NB4 (cell line): ENCODE measurements around the gene UBR3.

Experiments used
- DNase-seq: peaks from one replicate; pipeline ENCODE4 v3.0.0; 2010; ENCODE audit warnings: low read depth
- H3K4me3 ChIP-seq: one replicate; pipeline ENCODE4 v1.5.1; 2011; ENCODE audit warnings: mild to moderate bottlenecking, low read depth, low read length, moderate library complexity
- MYC ChIP-seq: IDR thresholded peaks from 2 replicates; pipeline ENCODE4 v1.6.1; 2011; ENCODE audit warnings: low read depth, low read length
- POLR2A ChIP-seq: IDR thresholded peaks from 2 replicates; pipeline ENCODE4 v1.6.1; 2011; ENCODE audit warnings: mild to moderate bottlenecking; ENCODE audit not compliant: insufficient read length; ENCODE audit errors: extremely low read depth
- TF ChIP-seq, protein P1 (sequence below): IDR thresholded peaks from one replicate; pipeline ENCODE4 v1.5.1; 2012; ENCODE audit warnings: low read depth, low read length
- TF ChIP-seq, protein P2 (sequence below): IDR thresholded peaks from 2 replicates; pipeline ENCODE4 v1.6.1; 2011; ENCODE audit warnings: low read depth, low read length

UBR3 gene

DNA sequence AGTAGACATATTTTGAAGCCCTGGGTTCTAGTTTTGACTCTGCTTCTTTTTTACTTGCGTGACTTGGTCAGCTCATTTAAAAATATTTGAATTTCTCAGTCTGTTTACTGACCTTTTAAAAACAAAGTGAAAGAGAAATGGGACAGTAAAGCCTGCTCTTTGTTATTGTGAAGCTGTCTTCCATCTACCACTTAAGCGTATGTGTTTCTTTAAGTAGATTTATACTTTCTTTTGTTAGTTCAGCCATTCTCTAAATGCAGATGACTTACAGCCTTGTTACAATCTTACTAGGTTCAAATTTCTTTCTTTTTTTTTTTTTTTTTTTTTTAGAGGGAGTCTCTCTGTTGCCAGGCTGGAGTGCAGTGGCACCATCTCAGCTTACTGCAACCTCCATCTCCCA, 79.5 kb downstream of the UBR3 start:
- no peak overlapping the region for H3K4me3 ChIP-seq
- DNase-seq = no peak
- TF ChIP-seq, protein P1, sequence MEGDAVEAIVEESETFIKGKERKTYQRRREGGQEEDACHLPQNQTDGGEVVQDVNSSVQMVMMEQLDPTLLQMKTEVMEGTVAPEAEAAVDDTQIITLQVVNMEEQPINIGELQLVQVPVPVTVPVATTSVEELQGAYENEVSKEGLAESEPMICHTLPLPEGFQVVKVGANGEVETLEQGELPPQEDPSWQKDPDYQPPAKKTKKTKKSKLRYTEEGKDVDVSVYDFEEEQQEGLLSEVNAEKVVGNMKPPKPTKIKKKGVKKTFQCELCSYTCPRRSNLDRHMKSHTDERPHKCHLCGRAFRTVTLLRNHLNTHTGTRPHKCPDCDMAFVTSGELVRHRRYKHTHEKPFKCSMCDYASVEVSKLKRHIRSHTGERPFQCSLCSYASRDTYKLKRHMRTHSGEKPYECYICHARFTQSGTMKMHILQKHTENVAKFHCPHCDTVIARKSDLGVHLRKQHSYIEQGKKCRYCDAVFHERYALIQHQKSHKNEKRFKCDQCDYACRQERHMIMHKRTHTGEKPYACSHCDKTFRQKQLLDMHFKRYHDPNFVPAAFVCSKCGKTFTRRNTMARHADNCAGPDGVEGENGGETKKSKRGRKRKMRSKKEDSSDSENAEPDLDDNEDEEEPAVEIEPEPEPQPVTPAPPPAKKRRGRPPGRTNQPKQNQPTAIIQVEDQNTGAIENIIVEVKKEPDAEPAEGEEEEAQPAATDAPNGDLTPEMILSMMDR = no peak
- TF ChIP-seq, protein P2, sequence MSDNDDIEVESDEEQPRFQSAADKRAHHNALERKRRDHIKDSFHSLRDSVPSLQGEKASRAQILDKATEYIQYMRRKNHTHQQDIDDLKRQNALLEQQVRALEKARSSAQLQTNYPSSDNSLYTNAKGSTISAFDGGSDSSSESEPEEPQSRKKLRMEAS = no peak
- TF ChIP-seq POLR2A (no peak), MYC (no peak)

DNA sequence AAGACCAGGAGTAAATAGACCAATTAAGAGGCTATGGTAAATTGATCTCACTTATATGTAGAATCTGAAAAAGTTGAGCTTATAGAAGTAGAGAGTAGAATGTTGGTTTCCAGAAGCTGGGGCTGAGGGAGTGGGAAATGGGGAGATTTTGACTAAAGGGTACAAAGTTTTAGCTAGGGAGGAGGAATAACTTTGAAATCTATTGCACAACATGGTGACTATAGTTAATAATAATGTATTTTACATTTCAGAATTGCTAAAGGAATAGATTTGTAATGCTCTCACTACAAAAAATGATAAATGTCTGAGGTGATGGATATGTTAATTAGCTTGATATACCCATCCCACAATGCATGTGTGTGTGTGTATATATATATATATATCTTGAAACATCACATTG, 82.1 kb downstream of the UBR3 start:
- TF ChIP-seq POLR2A (no peak), MYC (no peak)
- TF ChIP-seq, protein P2 = no peak
- TF ChIP-seq, protein P1 = no peak
- no peak overlapping the region for H3K4me3 ChIP-seq

DNA sequence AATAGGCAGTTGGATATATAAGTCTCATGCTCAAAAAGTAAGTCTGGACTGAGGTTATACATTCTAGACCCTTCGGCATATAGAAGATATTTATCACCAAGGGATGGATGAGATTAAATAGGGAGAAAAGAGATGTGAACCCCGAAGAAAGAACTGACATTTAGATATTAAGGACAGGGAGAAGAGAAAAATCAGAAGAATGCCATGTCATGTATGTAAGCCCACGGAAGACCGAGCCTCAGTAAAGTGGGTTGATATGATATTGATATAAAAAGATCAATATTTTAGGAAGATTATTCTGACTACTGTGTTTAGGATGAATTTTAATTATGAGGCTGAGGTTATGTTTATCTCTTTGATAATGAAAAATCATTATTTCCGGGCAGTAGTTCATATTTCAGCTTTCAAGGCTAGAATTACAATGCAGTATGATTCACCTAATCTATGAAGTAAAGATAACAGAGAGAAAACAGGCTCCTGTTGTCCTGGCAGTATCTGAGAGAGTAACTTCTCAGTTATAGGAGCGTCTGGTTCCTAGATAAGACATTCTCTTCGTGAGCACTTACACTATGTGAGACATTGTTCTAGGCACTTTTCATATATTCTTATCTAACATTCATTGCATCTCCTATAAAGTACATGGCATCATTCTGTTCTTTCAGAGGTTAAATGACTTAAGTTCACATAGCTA, 83.0 kb downstream of the UBR3 start:
- no peak overlapping the region for H3K4me3 ChIP-seq
- DNase-seq = no peak
- TF ChIP-seq, protein P2 = no peak
- TF ChIP-seq MYC (no peak), POLR2A (no peak)
- TF ChIP-seq, protein P1 = no peak

More for the DNA sequence above, 82.1 kb downstream of the UBR3 start:
- no peak for DNase-seq

DNA sequence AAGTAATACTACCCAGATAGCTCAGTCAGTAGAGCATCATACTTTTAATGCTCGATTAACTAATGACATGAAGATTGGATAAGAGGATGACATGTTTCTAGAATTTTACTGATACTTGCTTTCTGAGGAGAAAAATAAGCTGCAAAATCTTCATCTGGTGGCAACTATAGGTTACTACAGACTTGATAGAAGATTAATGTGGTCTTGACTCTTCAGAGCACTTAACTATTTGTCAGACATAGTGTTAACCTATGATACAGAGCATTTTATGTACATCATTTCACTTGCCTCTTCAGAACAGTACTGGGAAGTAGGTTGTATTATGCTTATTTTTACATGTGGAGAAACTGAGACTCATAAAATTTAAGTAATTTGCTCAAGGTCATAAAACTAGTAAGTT, 83.9 kb downstream of the UBR3 start:
- TF ChIP-seq, protein P1 = no peak
- TF ChIP-seq POLR2A (no peak), MYC (no peak)
- TF ChIP-seq, protein P2 = no peak
- no peak overlapping the region for H3K4me3 ChIP-seq
- no peak for DNase-seq

DNA sequence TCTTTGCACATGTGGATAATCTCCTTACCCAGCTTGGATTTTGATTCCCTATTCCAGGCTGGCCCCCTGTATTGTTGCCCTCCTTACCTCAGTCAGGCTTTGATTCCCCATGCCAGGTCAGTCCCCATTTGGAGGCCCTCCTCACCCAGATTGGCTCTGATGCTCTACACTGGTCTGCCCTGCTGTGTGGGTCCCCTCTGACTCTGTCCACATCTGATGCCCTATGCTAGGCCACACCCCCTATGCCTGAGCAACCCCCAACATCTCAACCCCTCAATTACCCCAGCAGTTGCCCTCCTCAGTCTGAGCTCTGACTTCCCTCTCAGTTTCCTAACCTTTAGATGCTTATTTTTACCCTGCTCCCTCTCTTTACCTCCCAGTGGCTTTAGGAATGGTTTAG, 89.4 kb downstream of the UBR3 start:
- no peak for DNase-seq
- no peak overlapping the region for H3K4me3 ChIP-seq
- TF ChIP-seq, protein P1 = no peak

DNA sequence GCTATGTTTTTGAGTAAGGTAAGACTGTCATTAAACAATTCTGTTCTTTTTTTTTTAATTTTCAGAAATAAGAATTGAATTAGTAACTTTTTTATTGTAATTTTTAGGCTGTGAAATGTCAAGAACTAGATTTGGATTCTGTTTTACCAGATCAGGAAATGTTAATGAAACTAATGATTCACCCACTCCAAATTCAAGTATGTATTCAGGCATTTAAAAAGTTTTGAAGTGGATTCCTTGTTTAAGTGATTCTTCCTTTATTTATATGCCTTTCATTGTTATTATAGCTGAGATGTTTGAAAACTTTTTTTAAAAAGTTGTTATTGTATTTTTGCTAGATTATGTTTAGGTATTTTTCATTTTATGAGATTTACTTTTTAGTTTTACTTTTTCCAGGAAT, 96.7 kb downstream of the UBR3 start:
- TF ChIP-seq, protein P2 = no peak
- TF ChIP-seq, protein P1 = no peak
- TF ChIP-seq MYC = no peak
- TF ChIP-seq POLR2A = no peak
- DNase-seq = no peak
- no peak overlapping the region for H3K4me3 ChIP-seq
